ENCODE data around the gene ACSF3.

Gene ACSF3

GRCh38 chr16:89122322-89122851, 28.7 kb downstream of the ACSF3 start:
- H3K4me3 ChIP-seq (ENCODE audit: control insufficient read depth, low read depth, low read length) = no peak overlapping the region
- TF ChIP-seq CTCF (conservative IDR thresholded peaks at IDR 0.05; ENCODE audit: control insufficient read depth, insufficient read depth, low read depth, low read length) = no peak
- DNase-seq (ENCODE audit: low read depth) = no peak

- peak; percentile 20 for DNase-seq (ENCODE audit: low read depth)
- H3K4me3 ChIP-seq (ENCODE audit: control insufficient read depth, low read depth, low read length) = no peak overlapping the region
- no peak for TF ChIP-seq CTCF (conservative IDR thresholded peaks at IDR 0.05; ENCODE audit: control insufficient read depth, insufficient read depth, low read depth, low read length)
Observed at GRCh38 chr16:89123001-89123830, 29.6 kb downstream of the ACSF3 start.

- no peak for TF ChIP-seq CTCF (conservative IDR thresholded peaks at IDR 0.05; ENCODE audit: control insufficient read depth, insufficient read depth, low read depth, low read length)
- DNase-seq (ENCODE audit: low read depth) = no peak
Observed at GRCh38 chr16:89123831-89124100, 30.1 kb downstream of the ACSF3 start.

GRCh38 chr16:89129378-89129777, 35.7 kb downstream of the ACSF3 start:
- H3K4me3 ChIP-seq (ENCODE audit: control insufficient read depth, low read depth, low read length) = no peak overlapping the region
- no peak for DNase-seq (ENCODE audit: low read depth)
- TF ChIP-seq CTCF (conservative IDR thresholded peaks at IDR 0.05; ENCODE audit: control insufficient read depth, insufficient read depth, low read depth, low read length) = no peak

More at GRCh38 chr16:89123831-89124100, 30.1 kb downstream of the ACSF3 start:
- H3K4me3 ChIP-seq (ENCODE audit: control insufficient read depth, low read depth, low read length) = no peak overlapping the region

DNA sequence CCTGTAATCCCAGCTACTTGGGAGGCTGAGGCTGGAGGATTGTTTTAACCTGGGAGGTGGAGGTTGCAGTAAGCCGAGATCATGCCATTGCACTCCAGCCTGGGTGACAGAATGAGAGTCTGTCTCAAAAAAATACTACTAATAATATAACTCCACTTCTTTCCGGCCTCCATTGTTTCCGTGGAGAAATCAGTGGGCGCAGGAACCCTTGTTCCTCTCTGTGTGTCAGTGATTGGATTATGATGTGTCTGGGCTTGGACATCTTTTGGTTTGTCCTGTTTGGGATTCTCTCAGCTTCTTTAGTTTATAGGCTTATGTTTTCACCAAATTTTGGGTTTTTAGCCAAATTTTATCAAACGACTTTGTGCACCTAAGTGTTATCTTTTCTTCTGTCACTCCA, 36.8 kb downstream of the ACSF3 start:
- no peak for DNase-seq (ENCODE audit: low read depth)
- no peak overlapping the region for H3K4me3 ChIP-seq (ENCODE audit: control insufficient read depth, low read depth, low read length)
- no peak for TF ChIP-seq CTCF (conservative IDR thresholded peaks at IDR 0.05; ENCODE audit: control insufficient read depth, insufficient read depth, low read depth, low read length)

DNA sequence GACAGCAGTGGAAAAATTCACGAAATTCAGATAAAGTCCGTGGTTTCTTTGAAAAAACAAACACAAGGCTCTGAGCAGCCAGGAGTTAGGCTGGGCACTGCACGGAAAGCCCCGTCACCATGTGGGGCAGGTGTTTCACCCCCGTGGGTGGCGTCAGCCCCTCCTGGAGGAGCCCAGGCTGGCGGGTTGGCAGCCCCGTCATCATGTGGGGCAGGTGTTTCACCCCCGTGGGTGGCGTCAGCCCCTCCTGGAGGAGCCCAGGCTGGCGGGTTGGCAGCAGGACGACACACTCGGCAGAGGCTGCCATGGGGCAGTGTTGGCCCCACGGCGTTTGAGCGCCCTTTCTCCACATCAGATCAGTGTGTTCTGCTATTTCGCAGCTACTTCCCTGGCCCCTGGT, 38.1 kb downstream of the ACSF3 start:
- H3K4me3 ChIP-seq (ENCODE audit: control insufficient read depth, low read depth, low read length) = no peak overlapping the region
- no peak for TF ChIP-seq CTCF (conservative IDR thresholded peaks at IDR 0.05; ENCODE audit: control insufficient read depth, insufficient read depth, low read depth, low read length)
- no peak for DNase-seq (ENCODE audit: low read depth)

Data from fibroblast of mammary gland (primary cell).